ENCODE results near the gene PLK1. TPM values are rescaled to one million over a fixed set of nuclear protein-coding genes. Genes with fewer than 3 reads are reported as not detected.

PLK1 gene
- total and polyA plus RNA-seq, 2 of the 13 experiments (the other 11 are each of a cell fraction or from before 2014, with no cell fraction given), result 71.5 to 76.3 TPM

DNA sequence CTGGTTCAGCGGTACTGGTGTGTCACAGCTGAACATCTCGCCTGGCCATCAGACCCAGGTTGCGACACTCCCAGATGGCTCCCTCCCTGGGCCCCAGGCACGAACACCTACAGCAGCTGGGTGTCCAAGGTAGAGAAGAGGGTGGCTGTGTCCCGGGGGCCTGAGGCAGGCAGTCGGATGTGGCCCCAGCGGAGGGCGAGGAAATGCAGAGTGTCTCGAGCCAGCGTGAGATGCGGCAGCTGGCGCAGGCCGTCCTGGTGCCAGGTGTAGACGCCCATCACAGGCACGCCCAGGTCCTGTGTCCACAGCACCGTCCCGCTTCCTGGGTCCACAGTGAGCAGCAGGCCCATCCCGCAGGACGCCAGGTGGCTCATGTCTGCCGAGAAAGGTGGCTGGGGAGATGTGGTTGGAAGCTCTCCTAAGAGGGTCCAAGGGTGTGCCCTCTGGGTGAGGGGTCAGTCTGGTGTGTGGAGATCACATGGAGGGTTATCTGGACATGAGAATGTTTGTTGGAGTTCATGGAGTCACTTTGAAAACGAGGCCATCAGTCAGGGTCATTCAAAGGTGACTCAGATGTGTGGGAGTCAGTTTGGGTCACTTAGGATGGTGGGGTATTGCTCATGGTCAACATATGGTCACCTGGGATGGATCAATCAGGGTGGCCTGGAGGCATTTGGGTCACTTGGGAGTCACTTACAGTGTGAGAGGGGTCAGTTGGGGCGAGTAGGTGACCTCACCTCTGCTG is 26.3 kb downstream of the PLK1 start (continued):
- TF ChIP-seq, protein P1, sequence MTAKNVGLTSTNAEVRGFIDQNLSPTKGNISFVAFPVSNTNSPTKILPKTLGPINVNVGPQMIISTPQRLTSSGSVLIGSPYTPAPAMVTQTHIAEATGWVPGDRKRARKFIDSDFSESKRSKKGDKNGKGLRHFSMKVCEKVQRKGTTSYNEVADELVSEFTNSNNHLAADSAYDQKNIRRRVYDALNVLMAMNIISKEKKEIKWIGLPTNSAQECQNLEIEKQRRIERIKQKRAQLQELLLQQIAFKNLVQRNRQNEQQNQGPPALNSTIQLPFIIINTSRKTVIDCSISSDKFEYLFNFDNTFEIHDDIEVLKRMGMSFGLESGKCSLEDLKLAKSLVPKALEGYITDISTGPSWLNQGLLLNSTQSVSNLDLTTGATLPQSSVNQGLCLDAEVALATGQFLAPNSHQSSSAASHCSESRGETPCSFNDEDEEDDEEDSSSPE (CRISPR knock-in tag; IDR thresholded peaks at IDR 0.05), result no peak
- TF ChIP-seq, protein P2, sequence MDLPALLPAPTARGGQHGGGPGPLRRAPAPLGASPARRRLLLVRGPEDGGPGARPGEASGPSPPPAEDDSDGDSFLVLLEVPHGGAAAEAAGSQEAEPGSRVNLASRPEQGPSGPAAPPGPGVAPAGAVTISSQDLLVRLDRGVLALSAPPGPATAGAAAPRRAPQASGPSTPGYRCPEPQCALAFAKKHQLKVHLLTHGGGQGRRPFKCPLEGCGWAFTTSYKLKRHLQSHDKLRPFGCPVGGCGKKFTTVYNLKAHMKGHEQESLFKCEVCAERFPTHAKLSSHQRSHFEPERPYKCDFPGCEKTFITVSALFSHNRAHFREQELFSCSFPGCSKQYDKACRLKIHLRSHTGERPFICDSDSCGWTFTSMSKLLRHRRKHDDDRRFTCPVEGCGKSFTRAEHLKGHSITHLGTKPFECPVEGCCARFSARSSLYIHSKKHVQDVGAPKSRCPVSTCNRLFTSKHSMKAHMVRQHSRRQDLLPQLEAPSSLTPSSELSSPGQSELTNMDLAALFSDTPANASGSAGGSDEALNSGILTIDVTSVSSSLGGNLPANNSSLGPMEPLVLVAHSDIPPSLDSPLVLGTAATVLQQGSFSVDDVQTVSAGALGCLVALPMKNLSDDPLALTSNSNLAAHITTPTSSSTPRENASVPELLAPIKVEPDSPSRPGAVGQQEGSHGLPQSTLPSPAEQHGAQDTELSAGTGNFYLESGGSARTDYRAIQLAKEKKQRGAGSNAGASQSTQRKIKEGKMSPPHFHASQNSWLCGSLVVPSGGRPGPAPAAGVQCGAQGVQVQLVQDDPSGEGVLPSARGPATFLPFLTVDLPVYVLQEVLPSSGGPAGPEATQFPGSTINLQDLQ (CRISPR knock-in tag; IDR thresholded peaks at IDR 0.05), result no peak
- TF ChIP-seq GABPB1 (CRISPR knock-in tag; IDR thresholded peaks at IDR 0.05) (no peak; the same call in 1 of the 2 replicates), MXD4 (CRISPR knock-in tag; IDR thresholded peaks at IDR 0.05) (no peak), ZNF282 (IDR thresholded peaks at IDR 0.05; ENCODE audit: partially characterized antibody) (no peak), HOXA7 (CRISPR knock-in tag; IDR thresholded peaks at IDR 0.05) (no peak), KLF11 (CRISPR knock-in tag; IDR thresholded peaks at IDR 0.05) (no peak), ZNF562 (CRISPR knock-in tag; IDR thresholded peaks at IDR 0.05; ENCODE audit: borderline replicate concordance) (no peak), ZNF337 (CRISPR knock-in tag; IDR thresholded peaks at IDR 0.05; ENCODE audit: borderline replicate concordance, low read depth) (no peak), RAD51 (IDR thresholded peaks at IDR 0.05; ENCODE audit: borderline replicate concordance) (no peak), ZNF263 (CRISPR knock-in tag; IDR thresholded peaks at IDR 0.05) (no peak), ZKSCAN8 (CRISPR knock-in tag; IDR thresholded peaks at IDR 0.05; ENCODE audit: borderline replicate concordance) (no peak), HMGA1 (CRISPR knock-in tag; conservative IDR thresholded peaks at IDR 0.05) (no peak), AHR (CRISPR knock-in tag; IDR thresholded peaks at IDR 0.05) (no peak), ZMAT3 (CRISPR knock-in tag; conservative IDR thresholded peaks at IDR 0.05) (no peak), SATB2 (CRISPR knock-in tag; IDR thresholded peaks at IDR 0.05) (no peak), ZFX (CRISPR knock-in tag; IDR thresholded peaks at IDR 0.05; ENCODE audit: low read depth) (0 out of 2 replicates have a peak, but pooled peaks have one; percentile 45), ZSCAN22 (CRISPR knock-in tag; IDR thresholded peaks at IDR 0.05) (no peak), ZNF749 (CRISPR knock-in tag; IDR thresholded peaks at IDR 0.05; ENCODE audit: borderline replicate concordance) (no peak)
- TF ChIP-seq, protein P3, sequence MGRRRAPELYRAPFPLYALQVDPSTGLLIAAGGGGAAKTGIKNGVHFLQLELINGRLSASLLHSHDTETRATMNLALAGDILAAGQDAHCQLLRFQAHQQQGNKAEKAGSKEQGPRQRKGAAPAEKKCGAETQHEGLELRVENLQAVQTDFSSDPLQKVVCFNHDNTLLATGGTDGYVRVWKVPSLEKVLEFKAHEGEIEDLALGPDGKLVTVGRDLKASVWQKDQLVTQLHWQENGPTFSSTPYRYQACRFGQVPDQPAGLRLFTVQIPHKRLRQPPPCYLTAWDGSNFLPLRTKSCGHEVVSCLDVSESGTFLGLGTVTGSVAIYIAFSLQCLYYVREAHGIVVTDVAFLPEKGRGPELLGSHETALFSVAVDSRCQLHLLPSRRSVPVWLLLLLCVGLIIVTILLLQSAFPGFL (CRISPR knock-in tag; IDR thresholded peaks at IDR 0.05), result no peak
- TF ChIP-seq, protein P4, sequence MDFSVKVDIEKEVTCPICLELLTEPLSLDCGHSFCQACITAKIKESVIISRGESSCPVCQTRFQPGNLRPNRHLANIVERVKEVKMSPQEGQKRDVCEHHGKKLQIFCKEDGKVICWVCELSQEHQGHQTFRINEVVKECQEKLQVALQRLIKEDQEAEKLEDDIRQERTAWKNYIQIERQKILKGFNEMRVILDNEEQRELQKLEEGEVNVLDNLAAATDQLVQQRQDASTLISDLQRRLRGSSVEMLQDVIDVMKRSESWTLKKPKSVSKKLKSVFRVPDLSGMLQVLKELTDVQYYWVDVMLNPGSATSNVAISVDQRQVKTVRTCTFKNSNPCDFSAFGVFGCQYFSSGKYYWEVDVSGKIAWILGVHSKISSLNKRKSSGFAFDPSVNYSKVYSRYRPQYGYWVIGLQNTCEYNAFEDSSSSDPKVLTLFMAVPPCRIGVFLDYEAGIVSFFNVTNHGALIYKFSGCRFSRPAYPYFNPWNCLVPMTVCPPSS (IDR thresholded peaks at IDR 0.05), result no peak
- TF ChIP-seq, protein P5, sequence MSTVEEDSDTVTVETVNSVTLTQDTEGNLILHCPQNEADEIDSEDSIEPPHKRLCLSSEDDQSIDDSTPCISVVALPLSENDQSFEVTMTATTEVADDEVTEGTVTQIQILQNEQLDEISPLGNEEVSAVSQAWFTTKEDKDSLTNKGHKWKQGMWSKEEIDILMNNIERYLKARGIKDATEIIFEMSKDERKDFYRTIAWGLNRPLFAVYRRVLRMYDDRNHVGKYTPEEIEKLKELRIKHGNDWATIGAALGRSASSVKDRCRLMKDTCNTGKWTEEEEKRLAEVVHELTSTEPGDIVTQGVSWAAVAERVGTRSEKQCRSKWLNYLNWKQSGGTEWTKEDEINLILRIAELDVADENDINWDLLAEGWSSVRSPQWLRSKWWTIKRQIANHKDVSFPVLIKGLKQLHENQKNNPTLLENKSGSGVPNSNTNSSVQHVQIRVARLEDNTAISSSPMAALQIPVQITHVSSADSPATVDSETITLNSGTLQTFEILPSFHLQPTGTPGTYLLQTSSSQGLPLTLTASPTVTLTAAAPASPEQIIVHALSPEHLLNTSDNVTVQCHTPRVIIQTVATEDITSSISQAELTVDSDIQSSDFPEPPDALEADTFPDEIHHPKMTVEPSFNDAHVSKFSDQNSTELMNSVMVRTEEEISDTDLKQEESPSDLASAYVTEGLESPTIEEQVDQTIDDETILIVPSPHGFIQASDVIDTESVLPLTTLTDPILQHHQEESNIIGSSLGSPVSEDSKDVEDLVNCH (CRISPR knock-in tag; IDR thresholded peaks at IDR 0.05), result no peak

All from HepG2 (cell line).